ENCODE results near the gene CNIH4. TPM values are rescaled to one million over a fixed set of nuclear protein-coding genes. Genes with fewer than 3 reads are reported as not detected.

CNIH4 gene
- total RNA-seq, 1 experiment from 2014 or later: 53.8 TPM

DNA sequence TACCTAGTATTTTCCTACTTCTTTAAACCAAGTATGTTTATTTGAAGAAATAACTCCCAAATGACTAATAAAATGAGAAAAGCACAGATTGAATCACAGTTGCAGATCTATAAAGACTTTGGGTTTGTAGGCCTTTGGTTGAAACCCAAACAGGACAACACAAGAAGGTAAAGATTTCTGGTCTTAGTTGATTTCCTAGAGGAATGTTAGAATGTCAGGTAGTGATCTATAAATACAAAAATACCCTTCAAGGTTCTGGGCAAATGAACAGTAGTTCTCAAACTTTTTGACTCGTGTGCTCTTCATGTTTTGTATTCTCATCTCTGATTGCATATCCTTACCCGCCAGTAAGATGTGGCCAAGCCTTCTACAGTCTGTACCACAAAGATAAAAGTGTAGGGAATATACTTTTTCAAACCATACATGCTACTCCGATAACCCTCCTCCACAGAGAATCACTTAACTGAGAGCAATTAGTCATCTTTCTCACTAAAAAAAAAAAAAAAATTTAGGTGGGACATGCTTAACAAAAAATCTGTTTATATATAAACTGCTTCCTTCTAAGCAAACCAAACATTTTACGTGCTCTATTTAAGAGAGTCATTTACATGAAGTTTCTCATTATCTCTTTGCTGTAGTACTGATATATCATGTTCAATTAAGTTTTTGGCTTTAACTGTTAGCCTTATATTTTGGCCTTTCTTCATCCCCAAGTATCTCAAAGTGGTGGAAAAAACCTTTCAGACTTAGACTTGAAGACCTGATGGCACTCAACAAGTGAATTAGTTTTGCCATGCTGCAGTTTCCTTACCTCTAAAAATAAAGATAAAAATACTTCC, 36.0 kb downstream of the CNIH4 start:
- no TSS peak for BruUV-seq (replicated peaks)
- DNase-seq (ENCODE audit: low read depth, low spot score): no peak
- Histone ChIP-seq H3K27ac (ENCODE audit: low read length) (no peak overlapping the region), H3K27me3 (ENCODE audit: control insufficient read depth, insufficient read depth, low read length) (no peaks in the 10 kb centered on the region), H3K4me1 (ENCODE audit: control insufficient read depth, insufficient read depth, low read length) (no peaks in the 10 kb centered on the region), H3K4me3 (ENCODE audit: low read depth in 2 of 2, low read length in 2 of 2) (no peak overlapping the region), H3K36me3 (ENCODE audit: control insufficient read depth, insufficient read depth, low read length) (peaks cover 73% of the 10 kb centered on the region), H3K9me3 (ENCODE audit: control insufficient read depth, insufficient read depth, low read depth, low read length) (no peaks in the 10 kb centered on the region)
- in situ Hi-C loops (cut with HindIII; ENCODE audit: low pct_unique_long_range_greater_than_20kb, low sequenced_read_pairs): no loop called here
- POLR2A ChIA-PET: no interaction called here
- no peak for TF ChIP-seq POLR2AphosphoS5 (IDR thresholded peaks at IDR 0.05; ENCODE audit: low read depth, low read length)
- intact Hi-C loops (cut with micrococcal nuclease; ENCODE audit: unreplicated experiment): no loop called here
- CTCF ChIA-PET: no interaction called here
- no peak for ATAC-seq

GRCh38 chr1:224393294-224393693, 36.6 kb downstream of the CNIH4 start:
- ChIA-PET POLR2A (interaction anchor here (0.7 kb wide), 1 partner anchor 88 kb away, joined by 5 read pairs; no protein-coding TSS in a partner anchor), CTCF (no interaction called here)
- ATAC-seq (no peak), DNase-seq (ENCODE audit: low read depth, low spot score) (no peak)
- Histone ChIP-seq H3K27me3 (ENCODE audit: control insufficient read depth, insufficient read depth, low read length) (no peaks in the 10 kb centered on the region), H3K27ac (ENCODE audit: low read length) (no peak overlapping the region), H3K4me1 (ENCODE audit: control insufficient read depth, insufficient read depth, low read length) (no peaks in the 10 kb centered on the region), H3K4me3 (ENCODE audit: low read depth in 2 of 2, low read length in 2 of 2) (no peak overlapping the region), H3K36me3 (ENCODE audit: control insufficient read depth, insufficient read depth, low read length) (peaks cover 73% of the 10 kb centered on the region), H3K9me3 (ENCODE audit: control insufficient read depth, insufficient read depth, low read depth, low read length) (no peaks in the 10 kb centered on the region)
- intact Hi-C loops (cut with micrococcal nuclease; ENCODE audit: unreplicated experiment) (no loop called here), in situ Hi-C loops (cut with HindIII; ENCODE audit: low pct_unique_long_range_greater_than_20kb, low sequenced_read_pairs) (no loop called here)
- TF ChIP-seq POLR2AphosphoS5 (IDR thresholded peaks at IDR 0.05; ENCODE audit: low read depth, low read length): no peak
- TF ChIP-seq SIN3A (IDR thresholded peaks at IDR 0.05; ENCODE audit: borderline replicate concordance, insufficient read depth, low read depth, low read length): no peak
- no peak for TF ChIP-seq TCF7L2 (IDR thresholded peaks at IDR 0.05; ENCODE audit: low read depth, low read length)
- TF ChIP-seq REST (IDR thresholded peaks at IDR 0.05; ENCODE audit: insufficient read depth in 1 of 2, low read depth in 2 of 2, low read length in 1 of 2): no peak
- TF ChIP-seq, protein P1, sequence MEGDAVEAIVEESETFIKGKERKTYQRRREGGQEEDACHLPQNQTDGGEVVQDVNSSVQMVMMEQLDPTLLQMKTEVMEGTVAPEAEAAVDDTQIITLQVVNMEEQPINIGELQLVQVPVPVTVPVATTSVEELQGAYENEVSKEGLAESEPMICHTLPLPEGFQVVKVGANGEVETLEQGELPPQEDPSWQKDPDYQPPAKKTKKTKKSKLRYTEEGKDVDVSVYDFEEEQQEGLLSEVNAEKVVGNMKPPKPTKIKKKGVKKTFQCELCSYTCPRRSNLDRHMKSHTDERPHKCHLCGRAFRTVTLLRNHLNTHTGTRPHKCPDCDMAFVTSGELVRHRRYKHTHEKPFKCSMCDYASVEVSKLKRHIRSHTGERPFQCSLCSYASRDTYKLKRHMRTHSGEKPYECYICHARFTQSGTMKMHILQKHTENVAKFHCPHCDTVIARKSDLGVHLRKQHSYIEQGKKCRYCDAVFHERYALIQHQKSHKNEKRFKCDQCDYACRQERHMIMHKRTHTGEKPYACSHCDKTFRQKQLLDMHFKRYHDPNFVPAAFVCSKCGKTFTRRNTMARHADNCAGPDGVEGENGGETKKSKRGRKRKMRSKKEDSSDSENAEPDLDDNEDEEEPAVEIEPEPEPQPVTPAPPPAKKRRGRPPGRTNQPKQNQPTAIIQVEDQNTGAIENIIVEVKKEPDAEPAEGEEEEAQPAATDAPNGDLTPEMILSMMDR (IDR thresholded peaks at IDR 0.05): no peak
- BruUV-seq (replicated peaks): no TSS peak

- H3K4me3 ChIP-seq (ENCODE audit: low read depth in 2 of 2, low read length in 2 of 2): no peak overlapping the region
- BruUV-seq (replicated peaks): no TSS peak
- TF ChIP-seq, protein P1 (IDR thresholded peaks at IDR 0.05): no peak
- TF ChIP-seq POLR2AphosphoS5 (IDR thresholded peaks at IDR 0.05; ENCODE audit: low read depth, low read length): no peak
- no peak for TF ChIP-seq TCF7L2 (IDR thresholded peaks at IDR 0.05; ENCODE audit: low read depth, low read length)
- no peak for TF ChIP-seq REST (IDR thresholded peaks at IDR 0.05; ENCODE audit: insufficient read depth in 1 of 2, low read depth in 2 of 2, low read length in 1 of 2)
- TF ChIP-seq SIN3A (IDR thresholded peaks at IDR 0.05; ENCODE audit: borderline replicate concordance, insufficient read depth, low read depth, low read length): no peak
- ATAC-seq (no peak), DNase-seq (ENCODE audit: low read depth, low spot score) (no peak)
- H3K36me3 ChIP-seq (ENCODE audit: control insufficient read depth, insufficient read depth, low read length): peaks cover 78% of the 10 kb centered on the region
- no peaks in the 10 kb centered on the region for H3K9me3 ChIP-seq (ENCODE audit: control insufficient read depth, insufficient read depth, low read depth, low read length)
- ChIA-PET POLR2A (no interaction called here), CTCF (no interaction called here)
- in situ Hi-C loops (cut with HindIII; ENCODE audit: low pct_unique_long_range_greater_than_20kb, low sequenced_read_pairs) (no loop called here), intact Hi-C loops (cut with micrococcal nuclease; ENCODE audit: unreplicated experiment) (no loop called here)
- no peaks in the 10 kb centered on the region for H3K27me3 ChIP-seq (ENCODE audit: control insufficient read depth, insufficient read depth, low read length)
- no peak overlapping the region for H3K27ac ChIP-seq (ENCODE audit: low read length)
- H3K4me1 ChIP-seq (ENCODE audit: control insufficient read depth, insufficient read depth, low read length): no peaks in the 10 kb centered on the region
Measured at GRCh38 chr1:224399887-224400286, 43.2 kb downstream of the CNIH4 start.
